GM19395 (cell line): ENCODE results near the gene UPF3B.
"Not testable (repeated sequence)": the region's sequence is repeated elsewhere in the genome, so short reads cannot be mapped to it uniquely, and the experiment has no call there.

Experiments used
- ATAC-seq: cut with Tn5 transposase; IDR thresholded peaks from one replicate; pipeline ENCODE4 v1.9.1; 2021; ENCODE audit warnings: mild to moderate bottlenecking, moderate library complexity; ENCODE audit not compliant: unreplicated experiment

The UPF3B gene, protein sequence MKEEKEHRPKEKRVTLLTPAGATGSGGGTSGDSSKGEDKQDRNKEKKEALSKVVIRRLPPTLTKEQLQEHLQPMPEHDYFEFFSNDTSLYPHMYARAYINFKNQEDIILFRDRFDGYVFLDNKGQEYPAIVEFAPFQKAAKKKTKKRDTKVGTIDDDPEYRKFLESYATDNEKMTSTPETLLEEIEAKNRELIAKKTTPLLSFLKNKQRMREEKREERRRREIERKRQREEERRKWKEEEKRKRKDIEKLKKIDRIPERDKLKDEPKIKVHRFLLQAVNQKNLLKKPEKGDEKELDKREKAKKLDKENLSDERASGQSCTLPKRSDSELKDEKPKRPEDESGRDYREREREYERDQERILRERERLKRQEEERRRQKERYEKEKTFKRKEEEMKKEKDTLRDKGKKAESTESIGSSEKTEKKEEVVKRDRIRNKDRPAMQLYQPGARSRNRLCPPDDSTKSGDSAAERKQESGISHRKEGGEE

DNA sequence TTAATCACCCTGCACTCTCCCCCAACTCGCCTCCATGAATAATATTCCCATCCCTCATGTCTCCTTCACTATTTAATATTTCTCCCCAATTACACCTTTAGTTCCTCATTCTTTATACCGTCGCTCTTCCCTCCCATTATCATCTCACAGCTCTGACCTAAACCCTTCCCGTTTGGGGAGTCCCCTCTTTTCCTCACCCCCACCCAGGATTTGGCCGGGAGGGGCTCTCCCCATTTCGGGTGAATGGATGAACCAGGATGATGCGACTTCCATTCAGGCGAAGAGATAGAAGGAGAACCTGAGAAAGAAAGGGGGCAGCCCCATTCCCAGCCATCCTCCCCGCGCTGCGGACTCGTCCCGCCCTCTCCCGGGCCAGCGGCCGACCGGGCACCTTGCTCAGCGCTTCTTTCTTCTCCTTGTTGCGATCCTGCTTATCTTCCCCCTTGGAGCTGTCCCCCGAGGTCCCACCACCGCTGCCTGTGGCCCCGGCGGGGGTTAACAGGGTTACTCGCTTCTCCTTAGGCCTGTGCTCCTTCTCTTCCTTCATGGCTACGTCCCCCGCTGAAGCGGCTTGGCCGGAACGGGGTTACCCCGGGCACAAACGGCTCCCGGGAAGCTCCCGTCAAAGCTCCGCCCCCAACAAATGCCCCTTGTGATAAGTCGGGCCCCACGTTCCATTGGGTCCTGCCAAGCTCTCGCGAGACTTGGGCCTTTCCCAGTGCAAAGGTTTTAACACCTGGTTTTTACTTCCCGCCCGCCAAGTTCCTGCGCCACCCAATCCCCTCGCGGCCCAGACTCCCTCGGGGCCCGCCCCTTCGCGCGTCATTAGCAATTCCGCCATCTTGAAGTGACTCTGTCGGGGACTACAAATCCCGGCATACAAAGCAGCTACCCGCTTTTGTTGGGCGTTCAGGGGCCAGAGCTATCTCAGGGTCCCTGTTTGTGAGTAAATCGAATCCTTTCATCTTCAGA is at the start of gene UPF3B:
UPF3B (minus strand) TSS at position 582 of the 972 bp plus-strand sequence; CDS start at position 547, 35 bp downstream.
- peak; percentile 97 for ATAC-seq

DNA sequence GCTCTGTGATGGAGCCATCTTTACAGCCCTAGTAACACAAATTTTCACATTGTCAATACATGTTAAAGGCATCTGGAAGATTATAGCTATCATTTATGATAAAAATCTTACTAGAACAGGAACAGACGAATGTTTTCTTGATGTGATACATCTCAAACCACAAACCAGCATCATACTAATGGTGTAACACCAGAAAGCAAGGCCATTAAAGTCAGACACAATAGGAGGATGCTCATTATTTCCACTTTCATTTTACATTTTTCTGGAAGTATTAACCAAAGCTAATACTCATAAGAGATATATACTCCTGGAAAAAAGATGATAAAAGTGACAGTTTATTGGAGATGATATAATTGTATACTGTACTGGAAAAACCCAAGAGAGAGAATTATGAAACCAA is 48.2 kb upstream of the UPF3B start:
- no peak for ATAC-seq

DNA sequence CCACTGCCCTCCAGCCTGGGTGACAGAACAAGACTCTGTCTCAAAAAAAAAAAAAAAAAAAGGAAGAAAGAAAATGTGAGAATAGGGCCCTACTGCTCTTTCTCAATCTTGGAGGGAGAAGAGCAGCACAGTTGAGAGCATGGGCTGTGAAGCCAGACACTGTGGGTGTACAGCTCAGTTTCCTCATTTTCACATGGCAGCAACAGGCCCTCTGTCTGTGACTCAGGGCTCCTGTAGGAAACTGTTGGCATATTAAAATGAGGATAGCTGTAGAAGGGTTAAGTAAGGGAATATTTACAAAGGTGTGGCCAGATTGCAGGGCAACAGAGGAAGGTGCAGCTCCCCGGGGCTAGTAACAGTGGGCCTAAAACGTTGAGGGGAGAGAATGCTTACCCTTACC is 46.4 kb upstream of the UPF3B start:
- no peak for ATAC-seq

DNA sequence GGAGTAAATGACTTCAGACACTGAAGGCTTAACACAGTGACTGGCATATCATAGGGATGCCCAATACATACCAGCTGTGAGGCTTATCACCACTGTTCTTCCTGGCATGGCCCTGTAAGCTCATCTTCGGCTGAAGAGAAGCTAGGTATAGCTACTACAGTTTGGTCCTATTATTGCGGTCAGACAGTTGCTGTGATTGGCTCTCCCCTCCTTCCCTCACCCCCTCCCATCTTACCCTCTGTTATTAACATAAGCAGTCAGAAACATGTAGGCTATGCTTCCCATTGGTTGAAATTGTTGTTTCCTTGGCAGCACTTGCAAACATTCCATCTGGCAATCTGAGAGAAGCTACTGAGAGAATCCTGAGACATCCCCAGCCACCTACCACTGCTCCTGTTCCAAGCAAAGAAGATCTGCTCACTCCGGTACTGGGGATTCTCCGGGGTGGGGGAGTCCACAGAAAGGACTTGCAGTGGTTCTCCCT is 43.1 kb upstream of the UPF3B start, which contains the start of gene AKAP14:
AKAP14 (plus strand) TSS at position 51 of the 484 bp plus-strand sequence. CDS start 7,331 bp downstream, outside the sequence.
- no peak for ATAC-seq

DNA sequence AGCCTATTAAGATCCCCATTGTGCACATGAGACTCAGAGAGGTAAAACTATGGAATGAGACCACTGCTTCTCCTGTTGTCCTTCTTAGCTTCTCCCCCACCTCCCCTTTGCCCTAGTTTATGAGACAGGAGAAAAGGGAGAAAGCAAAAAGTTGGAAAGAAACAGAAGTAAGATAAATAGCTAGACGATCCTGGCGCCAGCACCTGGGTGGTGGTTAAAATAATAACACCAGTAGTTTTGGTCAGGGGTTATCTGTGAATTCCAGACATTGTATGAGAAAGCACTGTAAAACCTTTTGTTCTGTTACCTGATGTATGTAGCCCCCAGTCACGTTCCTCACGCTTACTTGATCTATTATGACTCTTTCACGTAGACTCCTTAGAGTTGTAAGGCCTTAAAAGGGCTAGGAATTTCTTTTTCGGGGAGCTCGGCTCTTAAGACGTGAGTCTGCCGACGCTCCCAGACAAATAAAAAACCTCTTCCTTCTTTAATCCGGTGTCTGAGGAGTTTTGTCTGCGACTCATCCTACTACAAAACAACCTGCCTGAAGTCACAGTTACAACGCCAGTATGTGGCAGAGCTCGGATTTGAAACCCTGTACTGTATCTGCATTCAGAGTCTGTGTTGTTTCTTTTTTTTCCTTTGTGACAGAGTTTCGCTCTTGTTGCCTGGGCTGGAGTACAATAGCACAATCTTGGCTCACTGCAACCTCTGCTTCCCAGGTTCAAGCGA is 39.4 kb upstream of the UPF3B start:
- ATAC-seq = not testable (repeated sequence)

DNA sequence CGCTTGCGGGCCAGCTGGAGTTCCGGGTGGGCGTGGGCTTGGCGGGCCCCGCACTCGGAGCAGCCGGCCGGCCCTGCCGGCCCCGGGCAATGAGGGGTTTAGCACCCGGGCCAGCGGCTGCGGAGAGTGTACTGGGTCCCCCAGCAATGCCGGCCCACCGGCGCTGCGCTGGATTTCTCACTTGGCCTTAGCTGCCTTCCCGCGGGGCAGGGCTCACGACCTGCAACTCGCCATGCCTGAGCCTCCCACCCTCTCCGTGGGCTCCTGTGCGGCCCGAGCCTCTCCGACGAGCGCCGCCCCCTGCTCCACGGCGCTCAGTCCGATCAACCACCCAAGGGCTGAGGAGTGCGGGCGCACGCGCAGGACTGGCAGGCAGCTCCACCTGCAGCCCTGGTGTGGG is 37.9 kb upstream of the UPF3B start:
- ATAC-seq = not testable (repeated sequence)

DNA sequence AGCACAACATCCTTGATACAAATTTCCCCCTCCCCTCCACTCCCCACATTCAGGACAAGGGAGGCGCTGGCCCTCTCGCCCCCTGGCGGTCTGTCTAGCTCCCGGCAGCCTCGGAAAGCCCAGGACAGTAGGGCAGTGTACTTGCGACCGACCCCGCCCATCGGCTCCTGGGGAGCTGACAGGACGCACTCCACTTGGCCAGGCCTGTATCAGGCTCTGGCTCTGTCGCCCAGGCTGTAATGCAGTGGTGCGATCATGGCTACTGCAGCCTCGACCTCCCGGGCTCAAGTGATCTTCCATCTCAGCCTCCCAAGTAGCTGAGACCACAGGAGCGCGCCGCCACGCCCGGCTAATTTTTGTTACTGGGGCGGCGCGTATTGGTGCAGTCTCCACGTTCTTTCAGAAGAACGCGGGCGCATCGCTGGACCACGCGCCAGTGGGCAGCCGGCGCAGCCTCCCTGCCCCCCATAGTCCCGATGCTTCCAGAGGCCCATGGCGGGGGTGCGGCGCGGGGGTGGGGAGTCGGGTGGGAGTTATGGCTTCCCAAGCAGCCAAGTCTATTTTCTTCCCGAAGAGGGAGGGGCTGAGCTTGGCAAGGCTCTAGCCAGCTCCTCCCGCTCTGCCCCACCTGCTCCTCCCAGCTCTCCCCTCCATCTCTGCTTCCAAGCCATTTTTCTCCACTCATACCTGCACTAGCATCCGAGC is 35.1 kb upstream of the UPF3B start:
- peak; percentile 81 for ATAC-seq

DNA sequence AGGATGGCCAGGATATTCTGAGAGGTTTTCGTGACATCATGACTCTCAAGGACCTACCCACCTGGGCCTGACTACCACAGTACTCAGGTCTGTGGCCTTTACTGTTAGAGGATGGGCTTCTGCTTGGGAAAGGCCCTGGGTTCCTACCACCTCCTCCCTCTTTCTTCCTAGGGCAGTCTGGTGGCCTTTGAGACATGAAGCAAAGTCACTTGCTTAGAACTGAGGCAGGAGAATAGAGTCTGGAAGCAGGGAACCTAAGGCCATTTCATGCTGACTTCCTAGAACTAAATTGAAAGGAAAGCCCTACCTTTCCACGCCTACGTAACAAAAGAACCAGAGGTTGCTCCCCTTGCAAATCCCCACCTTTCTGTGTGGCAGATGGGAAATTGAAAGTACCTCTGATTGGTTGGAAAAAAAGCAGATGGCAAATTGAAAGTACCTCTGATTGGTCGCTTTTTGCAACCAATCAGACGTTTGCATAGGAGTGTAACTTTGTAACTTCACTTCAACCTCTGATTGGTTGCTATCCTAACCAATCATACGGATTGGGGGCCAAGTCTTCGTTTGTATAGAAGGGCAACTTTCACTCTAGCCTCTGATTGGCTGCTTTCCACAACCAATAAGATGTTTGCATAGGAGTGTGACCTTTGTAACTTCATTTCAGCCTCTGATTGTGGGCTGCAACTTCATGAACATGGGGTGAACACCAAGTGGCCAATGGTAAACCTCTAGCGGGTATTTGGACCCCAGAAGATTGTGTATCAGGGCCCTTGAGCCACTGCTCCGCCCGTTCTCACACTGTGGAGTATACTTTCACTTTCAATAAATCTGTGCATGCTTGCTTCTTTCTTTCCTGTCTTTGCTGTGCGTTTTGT is 33.0 kb upstream of the UPF3B start:
- ATAC-seq = no peak

DNA sequence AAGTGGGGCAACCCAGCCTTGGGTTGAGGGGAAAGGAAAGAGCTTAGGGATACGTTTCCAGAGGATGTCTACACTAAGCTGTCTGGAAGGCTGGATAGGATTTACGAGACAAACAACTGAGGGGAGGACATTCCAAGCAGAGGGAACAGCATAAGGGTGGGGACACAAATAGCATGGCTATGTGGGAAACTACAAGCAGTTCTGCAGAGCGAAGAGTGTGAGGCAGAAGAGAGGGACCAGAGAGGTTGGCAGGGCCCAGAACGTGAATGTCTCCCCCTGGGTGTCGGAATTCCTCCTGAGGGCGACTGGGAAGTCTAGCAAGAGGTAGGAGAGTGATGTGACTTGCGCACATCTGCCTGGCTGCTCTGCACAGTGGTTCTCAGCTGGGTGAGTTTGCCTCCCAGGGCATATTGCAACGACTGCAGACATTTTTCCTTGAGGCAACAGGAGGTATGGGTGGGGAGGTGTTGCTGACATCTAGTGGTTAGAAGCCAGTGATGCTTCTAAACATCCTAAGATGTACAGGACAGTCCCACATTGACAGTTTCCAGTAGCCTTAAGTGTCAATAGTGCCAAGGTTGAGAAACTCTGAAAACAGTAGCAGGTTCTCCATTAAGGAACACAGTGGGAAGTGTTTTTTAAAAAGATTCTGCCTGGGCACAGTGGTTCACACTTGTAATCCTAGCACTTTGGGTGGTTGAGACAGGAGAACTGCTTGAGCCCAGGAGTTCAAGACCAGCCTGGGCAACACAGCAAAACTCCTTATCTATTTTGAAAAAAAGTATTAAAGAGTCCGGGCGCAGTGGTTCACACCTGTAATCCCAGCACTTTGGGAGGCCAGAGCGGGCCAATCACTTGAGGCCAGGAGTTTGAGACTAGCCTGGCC is 28.0 kb upstream of the UPF3B start:
- peak; percentile 92 for ATAC-seq

DNA sequence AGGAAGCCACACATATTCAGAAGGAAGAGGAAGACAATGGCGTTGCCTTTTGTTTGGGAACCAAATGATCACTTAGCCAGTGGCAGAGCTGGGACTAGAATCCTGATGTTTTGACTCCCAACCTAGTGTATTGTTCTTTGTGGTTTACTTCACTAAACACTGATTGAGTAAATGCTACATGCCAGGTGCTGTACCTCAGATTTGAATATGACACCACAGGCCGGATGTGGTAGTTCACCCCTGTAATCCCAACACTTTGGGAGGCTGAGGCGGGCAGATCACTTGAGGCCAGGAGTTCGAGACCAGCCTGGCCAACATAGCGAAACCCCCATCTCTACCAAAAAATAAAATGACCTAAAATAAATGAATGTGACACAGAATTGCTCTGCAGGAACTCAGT is 27.3 kb upstream of the UPF3B start:
- ATAC-seq = no peak

DNA sequence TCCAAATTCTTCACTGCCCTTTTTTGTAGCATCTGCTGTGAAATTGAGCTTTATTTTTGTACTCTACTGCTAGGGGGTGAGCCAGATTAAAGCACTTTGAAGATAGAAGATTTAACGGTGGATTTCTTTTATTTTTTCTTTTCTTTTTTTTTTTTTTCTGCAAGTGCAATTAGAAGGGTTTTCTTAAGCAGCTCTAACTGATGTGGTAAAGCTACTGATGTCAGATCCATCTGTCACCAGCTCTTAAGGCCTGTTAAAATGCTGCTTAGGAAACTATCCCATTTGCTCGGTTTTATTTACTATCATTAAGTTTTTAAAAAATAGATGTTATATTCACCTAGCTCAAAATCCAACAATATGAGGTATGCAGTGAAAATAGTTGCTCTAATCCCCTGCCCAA is 26.0 kb upstream of the UPF3B start:
- ATAC-seq = no peak

DNA sequence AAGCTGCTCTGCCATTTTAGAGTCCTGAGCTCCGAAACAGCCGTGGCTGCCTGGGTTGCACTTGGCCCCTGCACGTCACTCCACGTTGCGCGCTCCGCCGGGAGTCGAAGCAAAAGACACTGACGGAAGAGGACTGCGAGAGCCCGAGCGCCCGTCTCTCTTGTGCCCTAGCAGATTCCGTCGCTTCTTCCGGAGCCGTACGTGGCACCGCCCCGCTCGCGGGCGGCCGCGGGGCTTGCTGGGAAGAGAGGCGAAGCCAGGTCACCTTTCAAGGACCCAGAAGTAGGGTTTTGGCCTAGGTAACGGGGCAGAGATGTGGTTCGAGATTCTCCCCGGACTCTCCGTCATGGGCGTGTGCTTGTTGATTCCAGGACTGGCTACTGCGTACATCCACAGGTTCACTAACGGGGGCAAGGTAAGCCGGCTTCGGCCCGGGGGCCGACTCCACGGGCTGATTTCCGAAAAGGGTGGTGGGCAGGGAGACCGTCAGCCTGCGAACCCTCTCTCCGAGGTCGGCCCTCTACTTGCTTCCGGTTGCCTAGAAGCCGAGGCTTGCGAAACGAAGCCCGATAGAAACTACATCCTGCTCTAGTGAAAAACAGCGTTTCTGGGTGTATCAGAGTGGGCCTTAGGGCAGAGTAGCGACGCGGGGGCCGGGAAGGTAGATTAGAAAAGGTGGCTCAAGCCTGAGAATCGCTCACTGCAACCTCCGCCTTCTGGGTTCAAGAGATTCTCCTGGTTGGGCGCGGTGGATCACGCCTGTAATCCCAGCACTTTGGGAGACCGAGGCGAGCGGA is 19.0 kb upstream of the UPF3B start, which contains the start of the genes NDUFA1 and RNF113A:
NDUFA1 (plus strand) TSS at position 234 of the 797 bp plus-strand sequence; CDS start at position 314, 80 bp downstream.
RNF113A (minus strand) TSS at position 135 of the 797 bp plus-strand sequence; CDS start at position 15, 120 bp downstream.
- ATAC-seq = peak; percentile 84

DNA sequence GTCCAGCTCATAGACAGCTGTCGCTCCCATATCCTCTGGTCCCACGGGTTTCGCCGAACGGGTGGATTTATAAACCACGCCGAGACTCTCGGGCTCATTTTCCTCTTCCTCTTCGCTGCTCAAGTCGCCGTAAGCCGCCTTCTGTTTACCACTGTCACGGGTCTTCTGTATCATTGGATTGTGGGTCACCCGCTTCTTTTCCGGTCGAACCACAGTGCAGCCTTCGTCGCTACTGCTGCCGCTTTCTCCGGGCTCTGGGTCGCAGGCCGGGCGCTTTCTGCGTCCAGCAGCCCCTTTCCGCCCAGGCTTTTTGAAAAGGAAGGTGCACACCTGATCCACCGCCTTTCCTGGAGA is 18.5 kb upstream of the UPF3B start:
- ATAC-seq = peak; percentile 53

DNA sequence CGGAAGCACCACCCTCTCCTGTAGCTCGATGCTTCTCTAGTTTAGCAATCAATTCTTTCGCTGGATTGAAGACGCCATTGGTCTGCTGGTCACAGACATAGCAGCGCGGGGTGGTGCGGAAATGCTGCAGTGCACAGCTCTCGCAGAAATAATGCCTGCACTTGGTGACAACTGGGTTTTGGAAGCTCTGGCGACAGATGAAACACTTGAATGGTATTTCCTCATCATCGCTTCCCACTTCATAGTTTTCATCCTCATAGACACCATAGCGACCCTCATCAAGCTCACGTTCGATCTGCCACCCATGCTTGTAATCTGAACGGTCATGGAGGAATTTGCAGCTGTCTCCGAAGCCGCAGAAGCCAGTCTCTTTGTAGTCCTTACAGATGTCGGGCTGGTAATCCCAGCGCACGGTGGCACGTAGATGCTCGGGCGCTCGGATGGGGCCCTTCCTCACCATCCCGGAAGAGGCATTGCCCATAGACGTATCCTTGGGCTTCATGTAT is 17.9 kb upstream of the UPF3B start:
- ATAC-seq = no peak

DNA sequence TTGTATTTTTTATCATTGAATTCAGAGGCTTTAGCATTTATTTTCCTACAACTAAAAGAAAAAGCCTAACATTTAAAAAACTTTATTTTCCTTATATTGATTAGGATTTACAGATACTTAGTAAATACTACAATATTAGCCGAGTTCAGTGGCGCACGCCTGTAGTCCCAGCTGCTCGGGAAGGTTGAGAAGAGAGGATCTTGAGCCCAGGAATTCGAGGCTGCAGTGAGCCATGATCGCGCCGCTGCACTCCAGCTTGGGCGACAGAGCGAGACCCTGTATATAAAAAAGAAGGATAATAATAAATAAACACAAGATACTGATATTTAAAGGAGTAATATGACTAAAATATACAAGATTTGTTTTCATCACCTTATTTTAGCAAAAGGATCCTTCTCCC is 681 bp upstream of the UPF3B start:
- ATAC-seq = no peak

DNA sequence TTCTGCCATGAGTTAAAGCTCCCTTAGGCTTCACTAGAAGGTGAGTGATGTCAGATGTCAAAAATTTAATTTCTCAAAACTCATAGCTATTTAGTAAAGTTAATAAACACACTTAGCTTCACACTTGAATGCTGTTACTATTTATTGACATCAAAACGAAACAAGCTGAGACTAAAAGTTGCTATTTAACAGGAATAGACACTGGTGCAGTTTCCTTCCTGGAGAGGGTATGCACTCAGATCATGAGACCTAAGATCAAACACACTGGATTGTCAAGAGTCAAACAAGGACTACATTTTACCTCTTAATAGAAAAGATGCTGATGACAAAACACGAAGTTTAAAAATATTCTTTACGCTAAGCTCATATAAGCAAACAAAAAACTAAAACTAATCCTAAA is 18.9 kb downstream of the UPF3B start:
- no peak for ATAC-seq

DNA sequence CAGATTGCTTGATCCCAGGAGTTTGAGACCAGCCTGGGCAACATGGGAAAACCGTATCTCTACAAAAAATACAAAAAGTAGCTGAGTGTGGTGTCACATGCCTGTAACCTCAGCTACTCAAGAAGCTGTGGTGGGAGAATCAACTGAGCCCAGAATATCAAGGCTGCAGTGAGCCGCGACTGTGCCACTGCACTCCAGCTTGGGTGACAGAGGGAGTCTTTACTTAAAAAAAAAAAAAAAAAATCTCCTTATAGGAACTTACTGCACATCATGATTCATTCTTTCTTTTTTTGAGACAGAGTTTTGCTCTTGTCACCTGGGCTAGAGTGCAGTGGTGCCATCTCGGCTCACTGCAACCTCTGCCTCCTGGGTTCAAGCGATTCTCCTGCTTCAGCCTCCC is 24.3 kb downstream of the UPF3B start:
- ATAC-seq = no peak
